Liver (tissue), 9 donors: ENCODE data around the gene FAM131B. TPM values are rescaled to one million over a fixed set of nuclear protein-coding genes. Genes with fewer than 3 reads are reported as not detected.
A peak's percentile ranks its signal among the peaks of the same experiment; 100 is the strongest.

Source experiments
- DNase-seq: peaks from one replicate; pipeline ENCODE4 v3.0.0-alpha.2; 2017; ENCODE audit warnings: low spot score
- H3K27ac ChIP-seq, 2 donors: one replicate each; pipeline ENCODE4 v1.7.0; 2013; ENCODE audit warnings: inconsistent platforms in 2 of 2, low read length in 2 of 2, control low read depth in 1 of 2, low read depth in 1 of 2, mild to moderate bottlenecking in 1 of 2
- H3K27me3 ChIP-seq, 4 donors: one replicate each; pipeline versions ENCODE4 v1.6.1 to v1.7.0; 2013; ENCODE audit warnings: low read length in 3 of 4, inconsistent platforms in 1 of 4, mild to moderate bottlenecking in 1 of 4, moderate library complexity in 1 of 4; ENCODE audit not compliant: control insufficient read depth in 4 of 4, insufficient read depth in 4 of 4
- H3K36me3 ChIP-seq, 4 donors: one replicate each; pipeline versions ENCODE4 v1.6.1 to v1.7.0; 2013; ENCODE audit warnings: low read length in 3 of 4, mild to moderate bottlenecking in 3 of 4, low read depth in 1 of 4, moderate library complexity in 1 of 4; ENCODE audit not compliant: control insufficient read depth in 4 of 4, insufficient read depth in 3 of 4
- H3K4me1 ChIP-seq, 4 donors: one replicate each; pipeline versions ENCODE4 v1.6.1 to v1.7.0; 2013; ENCODE audit warnings: low read length in 3 of 4, mild to moderate bottlenecking in 3 of 4, moderate library complexity in 1 of 4; ENCODE audit not compliant: control insufficient read depth in 4 of 4, insufficient read depth in 4 of 4
- H3K4me3 ChIP-seq, 3 donors: one replicate each; pipeline versions ENCODE4 v1.6.1 to v1.7.0; 2013; ENCODE audit warnings: low read length in 3 of 3, control low read depth in 1 of 3, low read depth in 1 of 3, mild to moderate bottlenecking in 1 of 3
- H3K9ac ChIP-seq, 2 donors: one replicate each; pipeline ENCODE4 v1.7.0; 2013; ENCODE audit warnings: low read length in 2 of 2, mild to moderate bottlenecking in 2 of 2, moderate library complexity in 2 of 2, control low read depth in 1 of 2, low read depth in 1 of 2
- H3K9me3 ChIP-seq, 4 donors: one replicate each; pipeline versions ENCODE4 v1.6.1 to v1.7.0; 2013; ENCODE audit warnings: low read length in 3 of 4; ENCODE audit not compliant: control insufficient read depth in 4 of 4
- ATF3 ChIP-seq: IDR thresholded peaks from 2 replicates; pipeline ENCODE4 v1.6.1; 2016; ENCODE audit warnings: antibody characterized with exemption
- CTCF ChIP-seq: fragments of 150-350 bp; IDR thresholded peaks from 2 replicates; pipeline ENCODE4 v1.5.1; 2017; ENCODE audit warnings: improper control_type of control experiment, low read depth, low read length; ENCODE audit not compliant: missing input control
- EGR1 ChIP-seq, 2 donors: IDR thresholded peaks; 2 replicates each; pipeline ENCODE4 v1.6.1; 2016 to 2018; ENCODE audit warnings: antibody characterized with exemption in 2 of 2, low read depth in 2 of 2
- FOXA1 ChIP-seq: IDR thresholded peaks from 2 replicates; pipeline ENCODE4 v1.6.1; 2016; ENCODE audit warnings: antibody characterized with exemption
- FOXA2 ChIP-seq: IDR thresholded peaks from 2 replicates; pipeline ENCODE4 v1.6.1; 2016; ENCODE audit warnings: antibody characterized with exemption
- GABPA ChIP-seq, 2 donors: IDR thresholded peaks in 1 of 2; conservative IDR thresholded peaks in 1 of 2; 2 replicates each; pipeline ENCODE4 v1.6.1; 2016; ENCODE audit warnings: antibody characterized with exemption in 2 of 2, mild to moderate bottlenecking in 1 of 2, moderate library complexity in 1 of 2
- HNF4A ChIP-seq, 2 donors: conservative IDR thresholded peaks; 2 replicates each; pipeline ENCODE4 v1.6.1; 2016; ENCODE audit warnings: antibody characterized with exemption in 2 of 2, mild to moderate bottlenecking in 2 of 2
- HNF4G ChIP-seq: IDR thresholded peaks from 2 replicates; pipeline ENCODE4 v1.6.1; 2016; ENCODE audit warnings: antibody characterized with exemption
- JUND ChIP-seq, 2 donors: IDR thresholded peaks; 2 replicates each; pipeline ENCODE4 v1.6.1; 2016; ENCODE audit warnings: antibody characterized with exemption in 2 of 2
- NR2F2 ChIP-seq: IDR thresholded peaks from 2 replicates; pipeline ENCODE4 v1.6.1; 2016; ENCODE audit warnings: antibody characterized with exemption
- RAD21 ChIP-seq, 2 donors: IDR thresholded peaks; 2 replicates each; pipeline ENCODE4 v1.6.1; 2016; ENCODE audit warnings: antibody characterized with exemption in 2 of 2, mild to moderate bottlenecking in 2 of 2
- RXRA ChIP-seq, 2 donors: IDR thresholded peaks; 2 replicates each; pipeline ENCODE4 v1.6.1; 2017 to 2018; ENCODE audit warnings: antibody characterized with exemption in 2 of 2, mild to moderate bottlenecking in 1 of 2
- SP1 ChIP-seq: IDR thresholded peaks from 2 replicates; pipeline ENCODE4 v1.6.1; 2018; ENCODE audit warnings: antibody characterized with exemption, mild to moderate bottlenecking
- TAF1 ChIP-seq: conservative IDR thresholded peaks from 2 replicates; pipeline ENCODE4 v1.6.1; 2016; ENCODE audit warnings: antibody characterized with exemption, mild to moderate bottlenecking
- YY1 ChIP-seq: IDR thresholded peaks from 2 replicates; pipeline ENCODE4 v1.6.1; 2016; ENCODE audit warnings: antibody characterized with exemption, mild to moderate bottlenecking
- WGBS: extraction: QIAGEN DNeasy Blood & Tissue Kit; methylation state at CpG from one replicate; pipeline ENCODE4 v1.1.7; 2013; 5-methylcytosine and 5-hydroxymethylcytosine counted together
- polyA plus RNA-seq, 2 donors: library from polyadenylated mRNA; stranded (reverse) in 1 of 2; unstranded in 1 of 2; fragments of 200-250 nt in 1 of 2; fragments of >200 nt in 1 of 2; fragmentation: Nextera tagmentation in 1 of 2; extraction: Ambion mirVana in 1 of 2; gene quantifications; one replicate each; pipeline versions ENCODE4 v1.2.1 to v1.2.3, GENCODE V29; 2013 to 2015
- total RNA-seq, 2 donors: library from RNA; depleted of rRNA; stranded (reverse); fragments of >200 nt; gene quantifications; one replicate each; pipeline ENCODE4 v1.2.3, GENCODE V29; 2014
- TF ChIP-seq, protein P1 (sequence below): IDR thresholded peaks from 2 replicates; pipeline ENCODE4 v1.6.1; 2016; ENCODE audit warnings: antibody characterized with exemption, mild to moderate bottlenecking
- TF ChIP-seq, protein P2 (sequence below): IDR thresholded peaks from 2 replicates; pipeline ENCODE4 v1.6.1; 2016; ENCODE audit warnings: antibody characterized with exemption
- TF ChIP-seq, protein P3 (sequence below): IDR thresholded peaks from 2 replicates; pipeline ENCODE4 v1.6.1; 2016; ENCODE audit warnings: antibody characterized with exemption
- donor health status: healthy.
- donor health status: healthy.
- donor health status: healthy.
- donor health status: healthy.
- donor health status: healthy.

The FAM131B gene
- total and polyA plus RNA-seq, 4 donors: 0.06 to 0.14 (median 0.08) TPM; not detected in 1

- no peak overlapping the region for H3K4me3 ChIP-seq
- H3K4me1 ChIP-seq: peaks cover 6 to 12% (median 9%) of the 10 kb centered on the region in 4 donors
- 94% methylated on average over 8 of the region's 8 CpGs for WGBS
- no peaks in the 10 kb centered on the region for H3K27me3 ChIP-seq
- no peak overlapping the region for H3K9ac ChIP-seq
- H3K36me3 ChIP-seq: no peaks in the 10 kb centered on the region
- H3K9me3 ChIP-seq: no peaks in the 10 kb centered on the region
- TF ChIP-seq, protein P1, sequence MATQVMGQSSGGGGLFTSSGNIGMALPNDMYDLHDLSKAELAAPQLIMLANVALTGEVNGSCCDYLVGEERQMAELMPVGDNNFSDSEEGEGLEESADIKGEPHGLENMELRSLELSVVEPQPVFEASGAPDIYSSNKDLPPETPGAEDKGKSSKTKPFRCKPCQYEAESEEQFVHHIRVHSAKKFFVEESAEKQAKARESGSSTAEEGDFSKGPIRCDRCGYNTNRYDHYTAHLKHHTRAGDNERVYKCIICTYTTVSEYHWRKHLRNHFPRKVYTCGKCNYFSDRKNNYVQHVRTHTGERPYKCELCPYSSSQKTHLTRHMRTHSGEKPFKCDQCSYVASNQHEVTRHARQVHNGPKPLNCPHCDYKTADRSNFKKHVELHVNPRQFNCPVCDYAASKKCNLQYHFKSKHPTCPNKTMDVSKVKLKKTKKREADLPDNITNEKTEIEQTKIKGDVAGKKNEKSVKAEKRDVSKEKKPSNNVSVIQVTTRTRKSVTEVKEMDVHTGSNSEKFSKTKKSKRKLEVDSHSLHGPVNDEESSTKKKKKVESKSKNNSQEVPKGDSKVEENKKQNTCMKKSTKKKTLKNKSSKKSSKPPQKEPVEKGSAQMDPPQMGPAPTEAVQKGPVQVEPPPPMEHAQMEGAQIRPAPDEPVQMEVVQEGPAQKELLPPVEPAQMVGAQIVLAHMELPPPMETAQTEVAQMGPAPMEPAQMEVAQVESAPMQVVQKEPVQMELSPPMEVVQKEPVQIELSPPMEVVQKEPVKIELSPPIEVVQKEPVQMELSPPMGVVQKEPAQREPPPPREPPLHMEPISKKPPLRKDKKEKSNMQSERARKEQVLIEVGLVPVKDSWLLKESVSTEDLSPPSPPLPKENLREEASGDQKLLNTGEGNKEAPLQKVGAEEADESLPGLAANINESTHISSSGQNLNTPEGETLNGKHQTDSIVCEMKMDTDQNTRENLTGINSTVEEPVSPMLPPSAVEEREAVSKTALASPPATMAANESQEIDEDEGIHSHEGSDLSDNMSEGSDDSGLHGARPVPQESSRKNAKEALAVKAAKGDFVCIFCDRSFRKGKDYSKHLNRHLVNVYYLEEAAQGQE: no peak
- TF ChIP-seq HNF4G: no peak
- no peak for TF ChIP-seq ATF3
- TF ChIP-seq CTCF: no peak
- TF ChIP-seq GABPA (IDR thresholded peaks at IDR 0.05 in 1 of 2, conservative IDR thresholded peaks at IDR 0.05 in 1 of 2): no peak
- TF ChIP-seq RXRA (IDR thresholded peaks at IDR 0.05): no peak
- no peak for TF ChIP-seq NR2F2
- TF ChIP-seq, protein P2, sequence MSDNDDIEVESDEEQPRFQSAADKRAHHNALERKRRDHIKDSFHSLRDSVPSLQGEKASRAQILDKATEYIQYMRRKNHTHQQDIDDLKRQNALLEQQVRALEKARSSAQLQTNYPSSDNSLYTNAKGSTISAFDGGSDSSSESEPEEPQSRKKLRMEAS: no peak
- TF ChIP-seq, protein P3, sequence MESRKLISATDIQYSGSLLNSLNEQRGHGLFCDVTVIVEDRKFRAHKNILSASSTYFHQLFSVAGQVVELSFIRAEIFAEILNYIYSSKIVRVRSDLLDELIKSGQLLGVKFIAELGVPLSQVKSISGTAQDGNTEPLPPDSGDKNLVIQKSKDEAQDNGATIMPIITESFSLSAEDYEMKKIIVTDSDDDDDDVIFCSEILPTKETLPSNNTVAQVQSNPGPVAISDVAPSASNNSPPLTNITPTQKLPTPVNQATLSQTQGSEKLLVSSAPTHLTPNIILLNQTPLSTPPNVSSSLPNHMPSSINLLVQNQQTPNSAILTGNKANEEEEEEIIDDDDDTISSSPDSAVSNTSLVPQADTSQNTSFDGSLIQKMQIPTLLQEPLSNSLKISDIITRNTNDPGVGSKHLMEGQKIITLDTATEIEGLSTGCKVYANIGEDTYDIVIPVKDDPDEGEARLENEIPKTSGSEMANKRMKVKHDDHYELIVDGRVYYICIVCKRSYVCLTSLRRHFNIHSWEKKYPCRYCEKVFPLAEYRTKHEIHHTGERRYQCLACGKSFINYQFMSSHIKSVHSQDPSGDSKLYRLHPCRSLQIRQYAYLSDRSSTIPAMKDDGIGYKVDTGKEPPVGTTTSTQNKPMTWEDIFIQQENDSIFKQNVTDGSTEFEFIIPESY: no peak
- TF ChIP-seq TAF1: no peak
- no peak for TF ChIP-seq YY1
- no peak for TF ChIP-seq FOXA1
- no peak overlapping the region for H3K27ac ChIP-seq
- DNase-seq: no peak
These were observed 8.1 kb downstream of the FAM131B start for GRCh38 chr7:143354376-143354775.

GRCh38 chr7:143352531-143353002 is 9.9 kb downstream of the FAM131B start:
- Histone ChIP-seq H3K9ac (no peak overlapping the region), H3K36me3 (no peaks in the 10 kb centered on the region), H3K4me3 (no peak overlapping the region), H3K9me3 (no peaks in the 10 kb centered on the region), H3K27me3 (no peaks in the 10 kb centered on the region), H3K4me1 (peaks cover 6 to 12% (median 9%) of the 10 kb centered on the region in 4 donors), H3K27ac (no peak overlapping the region)
- WGBS: 43% methylated on average over 11 of the region's 11 CpGs
- no peak for DNase-seq
- TF ChIP-seq HNF4A (conservative IDR thresholded peaks at IDR 0.05) (peak; percentile 47 to 59), SP1 (peak; percentile 50), EGR1 (IDR thresholded peaks at IDR 0.05; ENCODE audit: low read depth in 2 of 2) (no peak), NR2F2 (peak; percentile 51), TAF1 (no peak), JUND (IDR thresholded peaks at IDR 0.05) (no peak), HNF4G (peak; percentile 26), CTCF (no peak), RAD21 (IDR thresholded peaks at IDR 0.05) (peak in 1 of 2 donors; percentile 21), FOXA2 (no peak)
- TF ChIP-seq, protein P1: no peak
- TF ChIP-seq, protein P2: no peak
